H4 (cell line): ENCODE results near the gene HOXD1. TPM values are rescaled to one million over a fixed set of nuclear protein-coding genes. Genes with fewer than 3 reads are reported as not detected.

Experiments
- DNase-seq: peaks from one replicate; pipeline ENCODE4 v3.0.0-alpha.2; 2015; ENCODE audit warnings: low spot score
- total RNA-seq: library from RNA; depleted of rRNA; stranded (reverse); fragments of >200 nt; shearing (Covaris generic); gene quantifications from 2 replicates; pipeline ENCODE4 v1.2.3, GENCODE V29; 2014

HOXD1 gene
- total RNA-seq, 1 experiment from 2014 or later, result not detected

GRCh38 chr2:176152350-176153181 lies 35.9 kb upstream of the HOXD1 start:
- DNase-seq, result no peak

- DNase-seq, result no peak
Measured at GRCh38 chr2:176154576-176155252, 33.8 kb upstream of the HOXD1 start.

- DNase-seq, result no peak
Measured at GRCh38 chr2:176155356-176156044, 33.0 kb upstream of the HOXD1 start.

- no peak for DNase-seq
Measured at GRCh38 chr2:176156301-176156806, 32.1 kb upstream of the HOXD1 start.

- DNase-seq, result no peak
Measured at GRCh38 chr2:176156807-176157498, 31.5 kb upstream of the HOXD1 start, which contains the start of gene HOXD3. Gene HOXD3, plus strand, starts transcription at chr2:176157307. Its CDS starts 11,808 bp downstream, at chr2:176169115.

- DNase-seq, result no peak
Measured at GRCh38 chr2:176157499-176158185, 30.8 kb upstream of the HOXD1 start.

GRCh38 chr2:176158186-176158591 lies 30.3 kb upstream of the HOXD1 start:
- DNase-seq, result no peak

- DNase-seq, result no peak
Measured at GRCh38 chr2:176158855-176159662, 29.4 kb upstream of the HOXD1 start.

GRCh38 chr2:176159663-176160250 lies 28.7 kb upstream of the HOXD1 start:
- no peak for DNase-seq

- DNase-seq, result no peak
Measured at GRCh38 chr2:176160251-176160985, 28.1 kb upstream of the HOXD1 start.

- DNase-seq, result no peak
Measured at GRCh38 chr2:176160986-176161824, 27.3 kb upstream of the HOXD1 start.

GRCh38 chr2:176161825-176162626 lies 26.4 kb upstream of the HOXD1 start:
- DNase-seq, result no peak

GRCh38 chr2:176162911-176163671 lies 25.4 kb upstream of the HOXD1 start:
- no peak for DNase-seq

GRCh38 chr2:176163672-176164056 lies 24.8 kb upstream of the HOXD1 start:
- no peak for DNase-seq

GRCh38 chr2:176164201-176164600 lies 24.3 kb upstream of the HOXD1 start:
- DNase-seq, result no peak

GRCh38 chr2:176164611-176165369 lies 23.7 kb upstream of the HOXD1 start:
- no peak for DNase-seq
